ENCODE measurements around the gene BMP7.
"Not testable (repeated sequence)": the region's sequence is repeated elsewhere in the genome, so short reads cannot be mapped to it uniquely, and the experiment has no call there.

Gene BMP7

DNA sequence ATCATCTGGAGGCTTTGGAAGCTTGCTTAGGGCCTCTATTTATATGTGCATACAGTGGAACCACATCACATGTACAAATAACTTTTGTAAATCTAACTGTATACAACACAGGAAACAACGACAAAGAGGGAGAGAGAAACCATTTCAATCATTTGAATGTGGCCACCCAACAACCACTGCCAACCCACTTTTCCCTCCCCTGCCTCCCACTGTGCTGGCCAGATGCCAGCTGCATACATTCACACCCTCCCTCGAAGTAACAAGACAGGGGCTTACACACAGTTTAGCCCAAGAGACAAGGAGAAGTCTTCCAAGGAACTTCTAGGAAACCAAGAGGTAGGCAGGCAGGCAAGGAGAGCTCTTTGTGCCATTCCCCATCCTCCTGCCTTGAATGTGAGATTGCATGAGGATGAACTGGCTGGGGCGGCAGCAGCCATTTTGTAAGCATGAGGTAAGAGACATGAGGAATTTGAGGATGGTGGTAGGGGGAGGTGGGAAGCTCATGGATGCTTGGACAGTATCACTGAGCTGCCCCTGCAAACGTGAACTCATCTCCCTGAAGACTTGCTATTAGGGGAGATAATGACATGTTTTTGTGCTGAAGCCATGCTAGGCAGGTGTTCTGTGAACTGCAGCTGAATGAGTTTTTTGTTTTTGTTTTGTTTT lies 18.2 kb downstream of the BMP7 start:
- DNase-seq, result no peak

DNA sequence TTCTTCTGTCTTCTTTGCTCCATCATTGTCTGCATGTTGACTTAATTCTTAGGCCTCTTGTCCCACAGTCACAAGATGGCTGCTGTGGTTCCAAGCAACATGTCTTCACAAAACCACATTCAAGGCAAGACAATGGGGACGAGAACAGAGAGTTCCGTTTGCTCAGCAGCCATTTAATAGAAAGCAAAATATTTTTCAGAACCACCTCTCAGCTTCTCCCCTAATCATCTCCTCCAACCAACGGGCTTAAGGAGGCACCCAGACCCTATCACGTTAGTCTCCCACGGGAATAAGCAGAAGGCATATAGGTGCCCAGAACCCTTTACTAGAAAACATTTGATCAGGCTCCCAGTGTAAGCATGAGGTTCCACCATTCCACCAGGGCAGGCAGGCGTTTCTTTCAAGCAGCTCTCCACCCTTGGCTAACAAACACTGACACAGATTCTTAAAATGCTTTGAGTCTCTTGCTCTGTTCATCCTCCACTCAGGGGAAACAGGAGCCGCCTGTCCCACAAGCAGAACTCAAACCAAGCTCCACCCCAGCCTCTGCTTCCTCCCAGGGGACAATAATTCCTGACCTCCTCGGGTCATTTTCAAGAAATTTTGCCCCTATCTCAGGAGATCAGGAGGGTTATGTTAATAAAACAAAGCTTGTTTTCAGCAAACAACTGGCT lies 19.0 kb downstream of the BMP7 start:
- DNase-seq, result no peak

DNA sequence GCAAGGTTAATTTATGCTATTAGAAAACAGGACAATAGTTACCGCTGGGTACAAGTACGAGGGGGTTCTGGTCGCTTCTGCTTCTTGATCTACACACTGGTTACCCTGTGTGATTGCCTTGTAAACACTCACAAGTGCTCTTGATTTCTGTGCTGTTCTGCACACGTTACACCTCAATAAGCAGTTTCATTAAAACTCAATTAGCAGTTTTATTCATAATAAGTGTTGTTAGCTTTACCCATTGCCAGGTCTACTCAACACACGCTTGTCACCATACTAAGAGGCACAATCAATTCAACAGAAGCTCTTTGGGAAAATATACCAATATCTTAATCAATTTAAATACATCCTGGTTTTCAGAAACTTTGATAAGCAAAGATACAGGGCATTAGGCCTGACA lies 20.4 kb downstream of the BMP7 start:
- DNase-seq, result no peak

DNA sequence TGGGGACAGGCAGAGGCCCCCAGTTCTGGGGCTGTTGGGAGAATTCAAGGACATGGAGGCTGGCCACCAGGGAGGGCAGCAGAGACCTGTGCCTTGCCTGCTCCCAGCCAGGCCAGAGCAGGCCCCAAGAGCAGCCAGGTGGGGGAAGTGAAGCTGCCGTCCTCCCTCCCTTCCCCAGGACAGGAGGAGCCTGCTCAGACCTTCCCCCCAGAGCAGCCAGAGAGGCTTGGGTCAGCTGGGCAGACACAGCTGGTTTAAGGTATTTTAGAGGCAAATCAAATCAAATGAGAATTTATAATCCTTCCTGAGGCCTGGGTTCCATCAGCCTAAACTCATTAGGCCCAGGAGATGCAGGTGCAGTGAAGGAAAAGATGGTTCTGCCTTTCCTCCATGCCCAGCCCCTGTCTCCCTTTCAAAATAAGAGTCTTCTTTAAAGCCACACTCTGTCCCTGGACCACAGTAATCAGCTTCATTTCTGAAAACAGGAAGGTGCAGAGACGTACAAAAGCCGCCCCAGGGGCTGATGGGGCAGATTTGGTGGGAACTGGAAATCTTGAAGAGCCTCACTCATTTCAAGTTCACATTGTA lies 21.7 kb downstream of the BMP7 start:
- DNase-seq, result no peak

DNA sequence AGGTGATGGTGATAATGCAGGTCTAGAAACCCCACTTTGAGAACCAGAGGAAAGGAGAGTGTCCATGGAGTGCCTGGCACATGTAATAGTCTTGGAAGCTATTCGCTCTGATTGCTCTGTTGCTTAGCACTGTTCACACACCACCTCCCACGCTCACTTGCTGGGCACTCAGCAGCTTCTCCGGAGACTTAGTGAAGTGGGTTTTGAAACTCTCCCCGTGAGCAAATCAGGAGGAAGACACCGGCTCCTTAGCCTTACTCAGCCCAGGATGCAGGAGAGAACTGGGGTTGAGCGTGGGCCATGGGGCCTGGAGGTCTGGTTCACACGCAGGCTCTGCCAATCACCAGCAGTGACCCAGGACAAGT lies 22.2 kb downstream of the BMP7 start:
- no peak for DNase-seq

DNA sequence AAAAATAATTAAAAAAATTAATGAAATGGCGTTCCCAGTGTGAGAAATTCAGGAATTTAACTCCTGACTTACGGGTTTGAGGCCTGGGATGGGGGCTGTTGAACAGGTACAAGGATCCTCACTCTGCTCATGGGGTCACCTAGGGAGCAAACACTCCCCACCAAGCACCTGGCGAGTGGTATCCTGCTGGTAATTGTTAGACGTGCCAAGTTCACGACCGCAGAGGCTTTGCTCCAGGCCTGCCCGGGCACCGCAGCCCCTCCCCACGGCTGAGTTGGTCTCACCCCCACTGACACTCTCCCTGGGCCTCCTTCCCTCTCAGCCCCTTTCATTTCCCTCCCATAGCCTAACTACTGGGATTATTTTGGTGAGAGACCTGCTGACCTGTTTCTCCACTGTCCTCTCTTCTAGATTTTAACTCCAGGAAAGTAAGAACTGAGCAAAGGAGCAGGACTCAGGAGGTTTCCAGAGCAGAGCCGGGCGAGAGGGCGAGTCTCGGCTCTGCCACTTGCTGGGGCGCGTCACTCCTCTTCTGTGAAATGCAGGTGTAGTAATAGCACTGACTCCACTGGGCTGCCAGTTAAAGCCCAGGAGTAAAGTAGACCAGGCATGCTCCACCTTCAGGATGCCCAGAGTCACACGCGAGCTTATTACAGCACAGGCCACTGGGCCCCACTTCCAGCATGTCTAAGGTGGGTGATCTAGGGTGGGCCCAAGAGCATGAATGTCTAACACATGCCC lies 22.8 kb downstream of the BMP7 start:
- no peak for DNase-seq

DNA sequence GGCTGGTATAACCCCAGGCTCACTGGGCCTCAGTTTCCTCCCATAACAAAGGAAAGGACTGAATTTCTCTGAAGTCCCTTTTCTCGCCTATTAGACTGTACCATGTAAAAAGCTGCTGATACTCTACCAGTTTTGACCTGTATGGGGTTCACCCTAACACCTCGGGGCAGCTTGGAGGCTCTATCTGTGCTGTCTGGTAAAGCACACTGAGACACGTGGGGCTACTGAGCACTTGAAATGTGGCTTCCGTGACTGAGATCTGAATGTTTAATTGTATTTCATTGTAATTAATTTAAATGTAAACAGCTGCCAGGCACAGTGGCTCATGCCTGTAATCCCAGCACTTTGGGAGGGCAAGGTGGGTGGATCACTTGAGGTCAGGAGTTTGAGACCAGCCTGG lies 24.0 kb downstream of the BMP7 start:
- DNase-seq, result no peak

DNA sequence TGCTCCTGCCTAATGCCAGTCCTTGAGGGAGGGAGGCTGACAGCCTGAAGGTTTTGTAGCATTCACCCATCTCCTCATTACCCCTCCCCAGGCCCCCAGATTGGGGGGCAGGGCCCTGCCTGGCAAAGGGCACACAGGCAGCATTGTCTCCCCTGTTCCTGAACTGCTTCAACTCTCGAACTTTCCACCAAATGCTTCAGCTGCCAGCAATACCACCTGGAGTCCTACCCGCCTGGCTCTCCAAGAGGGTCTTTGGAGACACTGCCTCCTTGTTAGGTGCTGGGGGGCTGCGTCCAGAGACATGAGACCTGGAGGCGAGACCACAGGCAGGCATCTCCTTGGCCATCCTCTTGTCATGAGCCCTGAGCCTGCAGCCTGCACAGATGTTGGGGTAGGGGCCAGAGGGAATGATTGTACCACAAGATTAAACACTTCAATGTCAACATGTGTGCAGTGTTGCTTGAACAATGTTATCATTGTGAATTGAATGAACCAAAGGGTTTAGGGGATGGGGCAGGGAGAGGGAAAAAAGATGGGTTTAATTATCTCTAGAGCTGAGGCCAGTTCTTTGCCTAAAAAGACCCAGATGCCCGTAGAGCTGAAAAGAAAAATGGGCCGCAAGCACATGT lies 25.0 kb downstream of the BMP7 start:
- no peak for DNase-seq

DNA sequence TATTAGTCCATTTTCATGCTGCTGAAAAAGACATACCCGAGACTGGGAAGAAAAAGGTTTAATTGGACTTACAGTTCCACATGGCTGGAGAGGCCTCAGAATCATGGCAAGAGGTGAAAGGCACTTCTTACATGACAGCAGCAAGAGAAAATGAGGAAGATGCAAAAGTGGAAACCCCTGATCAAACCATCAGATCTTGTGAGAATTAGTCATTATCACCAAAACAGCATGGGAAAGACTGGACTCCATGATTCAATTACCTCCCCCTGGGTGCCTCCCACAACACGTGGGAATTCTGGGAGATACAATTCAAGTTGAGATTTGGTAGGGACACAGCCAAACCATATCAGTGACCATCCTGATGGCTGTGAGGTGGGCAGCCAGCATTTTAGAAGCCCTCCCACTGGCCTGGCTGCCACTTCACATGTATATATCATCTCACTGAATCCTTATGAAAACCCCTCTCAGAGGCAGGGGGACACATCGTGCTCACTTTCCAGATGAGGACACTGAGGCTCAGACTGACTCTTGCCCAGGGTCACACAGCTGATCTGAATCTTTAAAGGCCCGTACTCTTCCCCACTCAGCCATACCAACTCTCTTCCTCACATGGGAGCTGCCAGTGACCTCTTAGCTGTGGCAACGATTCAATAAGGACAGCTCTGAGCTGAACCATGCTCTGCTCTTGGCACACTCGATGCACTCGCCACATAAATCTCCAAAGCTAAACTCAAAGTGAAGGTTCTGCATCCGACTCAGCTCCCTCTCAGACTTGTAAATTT lies 25.7 kb downstream of the BMP7 start:
- no peak for DNase-seq

DNA sequence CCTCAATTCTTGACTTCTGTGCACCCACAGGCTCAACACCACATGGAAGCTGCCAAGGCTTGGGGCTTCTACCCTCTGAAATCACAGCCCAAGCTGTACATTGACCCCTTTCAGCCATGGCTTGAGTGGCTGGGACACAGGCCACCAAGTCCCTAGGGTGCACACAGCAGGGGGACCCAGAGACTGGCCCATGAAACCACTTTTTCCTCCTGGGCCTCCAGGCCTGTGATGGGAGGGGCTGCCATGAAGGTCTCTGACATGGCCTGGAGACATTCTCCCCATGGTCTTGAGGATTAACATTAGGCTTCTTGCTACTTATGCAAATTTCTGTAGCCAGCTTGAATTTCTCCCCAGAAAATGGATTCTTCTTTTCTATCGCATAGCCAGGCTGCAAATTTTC lies 26.7 kb downstream of the BMP7 start:
- not testable (repeated sequence) for DNase-seq

DNA sequence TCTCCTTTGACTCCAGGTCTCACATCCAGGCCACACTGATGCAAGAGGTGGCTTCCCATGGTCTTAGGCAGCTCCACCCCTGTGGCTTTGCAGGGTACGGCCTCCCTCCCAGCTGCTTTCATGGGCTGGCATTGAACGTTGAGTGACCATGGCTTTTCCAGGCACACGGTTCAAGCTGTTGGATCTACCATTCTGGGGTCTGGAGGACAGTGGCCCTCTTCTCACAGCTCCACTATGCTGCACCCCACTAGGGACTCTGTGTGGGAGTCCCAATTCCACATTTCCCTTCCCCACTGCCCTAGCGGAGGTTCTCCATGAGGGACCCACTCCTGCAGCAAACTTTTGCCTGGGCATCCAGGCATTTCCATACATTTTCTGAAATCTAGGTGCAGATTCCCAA lies 27.1 kb downstream of the BMP7 start:
- not testable (repeated sequence) for DNase-seq

DNA sequence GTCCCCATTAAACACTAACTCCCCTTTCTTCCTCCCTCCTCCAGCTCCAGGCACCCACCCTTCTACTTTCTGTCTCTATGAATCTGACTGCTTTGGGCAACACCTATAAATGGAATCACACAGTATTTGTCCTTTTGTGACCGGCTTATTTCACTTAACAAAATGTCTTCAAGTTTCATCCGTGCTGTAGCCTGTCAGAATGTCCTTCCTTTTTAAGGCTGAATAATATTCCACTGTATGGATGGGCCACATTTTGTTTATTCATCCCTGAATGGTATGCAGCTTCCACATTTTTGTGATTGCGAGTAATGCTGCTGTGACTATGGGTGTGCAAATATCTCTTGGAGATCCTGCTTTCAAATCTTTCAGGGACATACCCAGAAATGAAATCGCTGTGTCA lies 28.4 kb downstream of the BMP7 start:
- no peak for DNase-seq

DNA sequence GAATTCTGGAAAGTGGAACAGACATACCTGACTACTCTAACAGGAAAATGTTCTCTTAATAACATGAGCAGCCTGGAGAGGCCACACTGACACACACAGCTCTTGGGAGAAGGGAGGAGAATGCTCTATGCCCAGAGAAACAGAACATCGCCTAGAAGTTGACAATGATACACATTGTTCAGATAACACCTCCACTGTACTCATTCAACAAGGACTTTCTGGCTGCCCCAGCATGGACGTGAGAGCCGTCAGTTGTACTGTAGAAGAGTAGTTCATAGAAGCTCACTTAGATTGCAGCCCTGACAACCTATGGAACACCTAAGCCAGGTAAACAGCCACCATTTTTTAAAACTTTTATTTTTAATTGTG lies 28.9 kb downstream of the BMP7 start:
- DNase-seq, result no peak

DNA sequence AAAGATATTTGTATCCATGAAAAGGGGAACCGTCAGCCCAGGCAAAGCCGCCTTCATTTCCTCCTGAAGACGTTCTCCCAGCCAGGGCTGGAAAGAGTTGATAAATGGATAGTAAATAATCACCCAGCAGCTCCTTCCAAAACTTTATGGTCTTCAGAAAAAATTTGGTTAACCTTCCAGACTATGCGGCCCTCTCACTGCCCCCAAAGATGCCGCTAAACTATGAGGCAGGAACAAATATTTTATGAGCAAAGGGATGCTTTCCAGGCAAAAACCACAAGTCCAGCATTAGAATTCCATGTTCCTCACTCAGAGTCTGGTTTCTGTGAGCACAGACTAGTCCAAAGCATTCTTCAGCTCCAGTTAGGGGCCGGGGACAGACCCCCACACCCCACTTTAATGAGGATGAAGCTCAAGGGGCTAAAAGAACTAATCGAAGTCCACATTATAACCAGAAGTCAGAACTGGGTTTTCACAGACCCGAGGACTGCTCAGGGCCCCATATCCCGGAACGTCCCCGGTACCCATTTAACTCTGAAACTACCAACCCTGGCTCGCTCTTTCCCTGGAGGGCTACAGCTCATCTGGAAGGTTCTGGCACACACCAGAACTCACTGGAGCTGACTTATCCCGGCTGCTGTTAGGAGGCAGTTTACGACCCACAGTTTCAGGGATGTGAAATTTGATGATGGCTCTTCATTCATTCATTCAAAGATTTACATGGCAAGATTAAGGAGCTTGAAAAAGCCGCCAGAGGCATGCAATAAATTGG lies 29.4 kb downstream of the BMP7 start:
- DNase-seq, result no peak

DNA sequence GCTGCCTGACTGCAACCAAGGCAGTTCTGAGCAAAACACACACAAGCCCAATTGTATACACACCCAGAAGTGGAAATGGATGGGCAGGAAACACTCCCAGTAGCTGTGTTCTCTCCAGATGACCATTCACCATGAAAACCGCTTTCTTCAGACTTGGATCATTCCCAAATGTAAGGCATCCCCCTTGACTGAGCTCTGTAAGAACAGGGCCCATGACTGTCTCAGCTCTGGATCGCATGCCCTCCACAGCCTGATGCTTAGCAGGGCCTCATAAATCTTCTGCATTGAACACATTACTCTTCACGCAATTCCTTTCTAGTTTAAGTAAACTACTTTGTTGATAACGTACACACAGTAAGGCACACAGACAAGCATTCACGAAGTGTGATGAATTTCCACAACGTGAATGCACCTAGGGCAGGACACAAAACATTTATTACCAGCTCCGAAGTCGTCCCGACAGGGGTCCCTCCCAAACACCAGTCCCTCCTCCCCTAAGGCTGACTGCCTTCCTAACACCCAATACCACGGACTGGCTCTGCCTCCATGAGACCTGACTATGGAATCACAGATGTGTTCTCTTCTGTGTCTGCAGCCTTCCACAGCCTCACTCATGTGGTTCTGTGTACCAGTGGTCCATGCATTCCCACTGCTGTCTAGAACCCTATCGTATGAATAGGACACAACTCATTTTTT lies 31.7 kb downstream of the BMP7 start:
- DNase-seq, result no peak

DNA sequence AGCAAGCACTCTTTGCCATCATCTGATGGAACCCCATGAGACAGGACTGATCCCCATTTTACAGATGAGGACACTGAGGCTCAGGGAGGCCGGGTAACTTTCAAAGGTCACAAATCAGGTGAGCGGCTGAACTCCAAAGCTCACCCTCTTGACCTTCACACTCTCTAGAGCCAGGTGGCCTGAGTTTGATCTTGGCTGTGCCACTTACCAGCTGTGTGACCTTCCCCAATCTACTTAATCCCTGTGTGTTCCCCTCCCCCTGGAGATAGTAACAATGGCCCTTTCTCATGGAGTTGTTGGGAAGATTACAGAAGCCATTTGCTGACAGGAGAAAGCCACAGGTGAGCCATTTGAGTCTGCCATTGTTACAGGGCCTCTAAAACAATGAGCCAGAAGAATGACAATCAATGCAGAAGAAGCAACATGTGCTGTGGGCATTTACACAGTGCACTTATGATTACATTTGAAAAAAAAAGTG lies 34.5 kb downstream of the BMP7 start:
- no peak for DNase-seq

DNA sequence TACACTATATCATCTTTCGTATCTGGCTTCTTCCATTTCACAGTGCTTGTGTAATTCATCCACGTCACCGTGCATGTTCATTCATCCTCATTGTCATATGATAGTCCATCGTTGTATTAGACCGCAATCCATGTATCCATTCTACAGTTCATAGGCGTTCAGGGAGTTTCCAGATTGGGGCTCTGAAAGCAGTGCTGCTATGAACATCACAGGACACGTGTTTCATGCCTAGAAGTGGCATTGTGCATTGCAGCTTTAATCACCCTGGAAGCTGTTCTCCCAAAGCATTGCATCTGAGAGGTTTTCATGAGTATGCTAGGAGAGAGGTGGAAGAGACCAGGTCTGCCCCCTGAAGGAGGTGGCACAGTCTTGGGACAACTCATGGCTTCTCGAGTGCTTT lies 35.3 kb downstream of the BMP7 start:
- no peak for DNase-seq

DNA sequence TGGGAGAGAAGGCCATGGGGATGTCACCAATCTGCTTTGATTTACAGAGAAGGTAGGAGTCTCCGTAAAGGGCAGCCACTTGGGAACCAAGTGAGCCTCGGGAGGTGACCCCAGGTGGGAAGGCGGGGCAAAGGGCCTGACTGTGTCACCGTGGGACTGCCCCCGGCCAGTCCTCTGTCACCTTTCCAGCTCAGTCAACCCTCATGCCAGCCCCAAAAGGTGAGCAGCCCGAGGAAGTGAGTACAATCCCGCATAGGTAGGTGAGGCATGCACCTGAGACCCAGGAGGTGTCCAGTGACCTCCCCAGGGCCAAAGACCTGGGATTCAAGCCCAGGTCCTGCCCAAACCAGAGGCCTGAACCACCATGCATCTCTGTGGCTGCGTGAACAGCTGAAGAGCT lies 36.2 kb downstream of the BMP7 start:
- no peak for DNase-seq

DNA sequence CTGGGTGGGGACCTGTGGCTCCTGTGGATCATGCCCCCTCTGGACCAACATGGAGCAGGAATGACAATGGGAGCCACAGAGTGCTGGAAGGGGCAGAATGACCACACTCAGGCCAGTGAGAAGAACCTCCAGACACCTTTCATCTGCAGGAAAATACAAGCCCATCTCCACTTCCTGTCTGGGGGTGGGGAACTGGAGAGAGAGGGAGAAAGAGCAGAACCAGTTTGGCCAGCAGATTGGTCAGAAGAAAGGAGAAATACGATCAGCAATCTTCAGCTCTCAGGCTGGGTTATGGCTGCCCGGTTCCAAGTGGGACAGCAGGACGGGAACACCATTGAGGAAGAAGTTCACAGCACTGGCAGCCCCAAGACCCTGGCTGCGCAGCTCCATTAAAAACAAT lies 37.0 kb downstream of the BMP7 start:
- no peak for DNase-seq

DNA sequence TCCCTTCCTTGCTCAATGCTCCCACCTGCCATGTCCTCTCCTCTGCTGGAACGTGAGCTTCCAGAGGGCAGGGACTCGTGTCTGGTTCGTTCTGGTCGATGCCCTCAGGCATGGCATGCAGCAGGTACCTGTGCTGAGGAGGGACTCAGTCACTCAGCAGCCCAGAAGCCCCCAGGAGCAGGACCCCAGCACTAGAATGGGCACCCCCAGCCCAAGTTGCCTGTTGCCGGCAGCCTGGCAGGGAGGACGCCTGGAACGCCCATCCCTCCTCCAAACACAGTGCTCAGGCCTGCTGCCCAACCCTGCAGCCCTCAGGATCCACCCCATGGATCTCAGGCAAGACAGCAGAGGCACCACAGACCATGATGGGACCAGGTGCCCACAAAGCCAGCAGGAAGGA lies 40.6 kb downstream of the BMP7 start:
- no peak for DNase-seq

DNA sequence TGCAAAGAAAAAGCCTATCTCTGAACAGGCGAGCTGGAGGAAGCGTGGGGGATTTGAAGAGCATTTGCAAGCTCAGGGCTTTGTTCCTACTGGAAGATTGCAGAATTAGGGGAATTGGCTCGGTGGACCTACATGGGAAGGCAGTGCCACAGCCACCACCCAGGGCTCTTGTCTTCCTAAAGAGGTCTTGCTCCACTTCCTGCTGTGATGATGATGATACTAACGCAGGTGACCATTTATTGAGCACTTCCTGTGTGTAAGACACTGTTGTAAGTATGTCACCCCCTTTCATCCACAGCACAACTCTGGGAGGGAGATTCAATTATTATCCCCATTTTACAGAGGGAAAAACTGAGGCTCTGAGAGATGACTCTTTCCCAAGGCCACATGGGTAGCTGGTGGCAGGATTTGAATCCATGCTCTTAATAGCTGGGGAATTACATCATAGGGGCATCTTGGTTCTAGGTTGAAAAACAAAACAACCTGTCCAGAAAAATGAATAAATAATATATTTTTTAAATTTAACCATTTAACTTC lies 41.2 kb downstream of the BMP7 start:
- no peak for DNase-seq

All from stimulated activated CD4-positive, alpha-beta T cell treated with anti-CD3 and anti-CD28 coated beads, Interleukin-2, amount 100 ng/mL, for 24 hours (primary cell).